Astrocyte (in vitro differentiated cells and primary cell): Measurements from ENCODE around the gene GFPT2. TPM values are rescaled to one million over a fixed set of nuclear protein-coding genes. Genes with fewer than 3 reads are reported as not detected.

Source experiments
- DNase-seq: peaks from one replicate; pipeline ENCODE4 v3.0.0-alpha.2; 2010; ENCODE audit warnings: low read depth
- FAIRE-seq: peaks from 2 replicates; lab custom pipeline; 2011; peaks lifted over from hg19 to GRCh38; lab: Jason Lieb, UNC
- H2AFZ ChIP-seq: 2 replicates; pipeline ENCODE4 v1.6.0; 2012; ENCODE audit warnings: low read depth, low read length, inconsistent platforms
- H3K27ac ChIP-seq: 2 replicates; pipeline ENCODE4 v1.5.1; 2011; ENCODE audit warnings: low read depth, low read length, inconsistent platforms
- H3K27me3 ChIP-seq: 2 replicates; pipeline ENCODE4 v1.6.0; 2011; ENCODE audit warnings: low read length, inconsistent platforms; ENCODE audit not compliant: insufficient read depth
- H3K36me3 ChIP-seq: 2 replicates; pipeline ENCODE4 v1.5.1; 2011; ENCODE audit warnings: low read length, inconsistent platforms; ENCODE audit not compliant: insufficient read depth
- H3K4me1 ChIP-seq: 2 replicates; pipeline ENCODE4 v1.5.1; 2011; ENCODE audit warnings: low read length, inconsistent platforms; ENCODE audit not compliant: insufficient read depth
- H3K4me2 ChIP-seq: 2 replicates; pipeline ENCODE4 v1.6.0; 2012; ENCODE audit warnings: low read length, inconsistent platforms
- H3K4me3 ChIP-seq: 2 replicates; pipeline ENCODE4 v1.5.1; 2011; ENCODE audit warnings: low read depth, mild to moderate bottlenecking, low read length, inconsistent platforms; ENCODE audit not compliant: insufficient read depth
- H3K79me2 ChIP-seq: 2 replicates; pipeline ENCODE4 v1.6.0; 2012; ENCODE audit warnings: mild to moderate bottlenecking, low read length, inconsistent platforms; ENCODE audit not compliant: insufficient read depth
- H3K9ac ChIP-seq: 2 replicates; pipeline ENCODE4 v1.6.0; 2012; ENCODE audit warnings: mild to moderate bottlenecking, low read length, inconsistent platforms
- H3K9me3 ChIP-seq: 2 replicates; pipeline ENCODE4 v1.5.1; 2012; ENCODE audit warnings: low read depth, mild to moderate bottlenecking, low read length, inconsistent platforms; ENCODE audit not compliant: insufficient read depth
- H4K20me1 ChIP-seq: 2 replicates; pipeline ENCODE4 v1.6.0; 2012; ENCODE audit warnings: low read length, inconsistent platforms; ENCODE audit not compliant: insufficient read depth
- H3K27ac Mint-ChIP-seq: one replicate; pipeline ENCODE4 v1.8.0; 2021; ENCODE audit warnings: mild to moderate bottlenecking, mixed read lengths; ENCODE audit not compliant: unreplicated experiment
- H3K27me3 Mint-ChIP-seq: one replicate; pipeline ENCODE4 v1.8.0; 2021; ENCODE audit warnings: low read depth, mixed read lengths; ENCODE audit not compliant: unreplicated experiment
- H3K36me3 Mint-ChIP-seq: one replicate; pipeline ENCODE4 v1.8.0; 2021; ENCODE audit warnings: low read depth, mixed read lengths; ENCODE audit not compliant: unreplicated experiment
- H3K4me1 Mint-ChIP-seq: one replicate; pipeline ENCODE4 v1.8.0; 2021; ENCODE audit warnings: low read depth, mixed read lengths; ENCODE audit not compliant: unreplicated experiment
- H3K4me3 Mint-ChIP-seq: one replicate; pipeline ENCODE4 v1.8.0; 2021; ENCODE audit warnings: mild to moderate bottlenecking, moderate library complexity, mixed read lengths; ENCODE audit not compliant: unreplicated experiment
- H3K9me3 Mint-ChIP-seq: one replicate; pipeline ENCODE4 v1.8.0; 2021; ENCODE audit warnings: mild to moderate bottlenecking, mixed read lengths; ENCODE audit not compliant: unreplicated experiment
- CTCF ChIP-seq: IDR thresholded peaks from 2 replicates; pipeline ENCODE4 v1.5.1; 2011; ENCODE audit warnings: low read depth, mild to moderate bottlenecking, inconsistent platforms, low read length, moderate library complexity; ENCODE audit not compliant: insufficient read depth
- EZH2 ChIP-seq: IDR thresholded peaks from 2 replicates; pipeline ENCODE4 v1.6.1; 2012; ENCODE audit warnings: mild to moderate bottlenecking, low read length, inconsistent platforms; ENCODE audit not compliant: insufficient read depth
- total RNA-seq: library from RNA; stranded (reverse); gene quantifications from 2 replicates; pipeline ENCODE4 v1.2.1, GENCODE V29; 2021

Gene GFPT2
- total RNA-seq, 1 donor from 2014 or later = 14.6 TPM

GRCh38 chr5:180347702-180348101 is 5.4 kb downstream of the GFPT2 start:
- Histone ChIP-seq H3K4me1 (peaks cover 51% of the 10 kb centered on the region), H3K36me3 (no peaks in the 10 kb centered on the region), H3K9me3 (no peaks in the 10 kb centered on the region), H3K4me3 (no peak overlapping the region), H3K27ac (no peak overlapping the region), H2AFZ (no peak overlapping the region), H4K20me1 (peaks cover 89% of the 10 kb centered on the region), H3K79me2 (peaks cover 84% of the 10 kb centered on the region), H3K4me2 (no peak overlapping the region), H3K9ac (no peak overlapping the region), H3K27me3 (no peaks in the 10 kb centered on the region)
- FAIRE-seq (no peak), DNase-seq (no peak)
- Mint-ChIP-seq H3K9me3 (no peaks in the 10 kb centered on the region), H3K36me3 (no peaks in the 10 kb centered on the region), H3K27ac (no peak overlapping the region), H3K27me3 (peaks cover 6% of the 10 kb centered on the region), H3K4me3 (no peak overlapping the region), H3K4me1 (peaks cover 22% of the 10 kb centered on the region)
- TF ChIP-seq CTCF (no peak), EZH2 (no peak)

- Mint-ChIP-seq H3K27me3 (peaks cover 6% of the 10 kb centered on the region), H3K27ac (no peak overlapping the region), H3K36me3 (no peaks in the 10 kb centered on the region), H3K4me1 (peaks cover 23% of the 10 kb centered on the region), H3K4me3 (no peak overlapping the region), H3K9me3 (no peaks in the 10 kb centered on the region)
- no peak for TF ChIP-seq CTCF
- no peak for TF ChIP-seq EZH2
- Histone ChIP-seq H3K27ac (no peak overlapping the region), H3K4me2 (no peak overlapping the region), H3K27me3 (no peaks in the 10 kb centered on the region), H4K20me1 (peaks cover 78% of the 10 kb centered on the region), H3K9me3 (no peaks in the 10 kb centered on the region), H3K4me1 (peaks cover 46% of the 10 kb centered on the region), H2AFZ (no peak overlapping the region), H3K36me3 (no peaks in the 10 kb centered on the region), H3K9ac (no peak overlapping the region), H3K4me3 (no peak overlapping the region), H3K79me2 (peaks cover 83% of the 10 kb centered on the region)
- DNase-seq = no peak
- FAIRE-seq = no peak
These were observed 6.8 kb downstream of the GFPT2 start for GRCh38 chr5:180346358-180346757.

- H3K36me3 ChIP-seq = no peaks in the 10 kb centered on the region
- no peak overlapping the region for H3K4me2 ChIP-seq
- H3K79me2 ChIP-seq = peaks cover 83% of the 10 kb centered on the region
- H4K20me1 ChIP-seq = peaks cover 76% of the 10 kb centered on the region
- Mint-ChIP-seq H3K4me1 (peaks cover 25% of the 10 kb centered on the region), H3K27ac (no peak overlapping the region), H3K27me3 (peaks cover 6% of the 10 kb centered on the region), H3K4me3 (no peak overlapping the region), H3K36me3 (no peaks in the 10 kb centered on the region), H3K9me3 (no peaks in the 10 kb centered on the region)
- TF ChIP-seq EZH2 (no peak), CTCF (no peak)
- FAIRE-seq (no peak), DNase-seq (no peak)
- H3K9ac ChIP-seq = no peak overlapping the region
- no peaks in the 10 kb centered on the region for H3K27me3 ChIP-seq
- H3K27ac ChIP-seq = no peak overlapping the region
- no peaks in the 10 kb centered on the region for H3K9me3 ChIP-seq
- no peak overlapping the region for H2AFZ ChIP-seq
- peaks cover 46% of the 10 kb centered on the region for H3K4me1 ChIP-seq
- no peak overlapping the region for H3K4me3 ChIP-seq
These were observed 7.4 kb downstream of the GFPT2 start for GRCh38 chr5:180345781-180346180.
